Measurements from ENCODE around the gene NECAB2. TPM values are rescaled to one million over a fixed set of nuclear protein-coding genes. Genes with fewer than 3 reads are reported as not detected.

Gene NECAB2
- total RNA-seq, 4 donors from 2014 or later: 0.90 TPM; not detected in 3

- Histone ChIP-seq H3K9me3 (peaks cover 0 to 18% (median 0%) of the 10 kb centered on the region in 4 donors), H3K4me3 (no peak overlapping the region), H3K27ac (no peak overlapping the region), H3K27me3 (no peaks in the 10 kb centered on the region), H3K36me3 (no peaks in the 10 kb centered on the region), H3K4me1 (no peaks in the 10 kb centered on the region)
- 84 to 90% methylated on average over 10 to 17 of the region's 17 CpGs for WGBS, 2 donors
- TF ChIP-seq CTCF (IDR thresholded peaks at IDR 0.05): no peak
- no peak for TF ChIP-seq EP300 (IDR thresholded peaks at IDR 0.05)
- no peak for TF ChIP-seq POLR2A (IDR thresholded peaks at IDR 0.05)
- no peak for DNase-seq (ENCODE audit: low spot score in 2 of 2)
Measured at GRCh38 chr16:84031556-84031955, 63.5 kb downstream of the NECAB2 start.

GRCh38 chr16:84032458-84033178 lies 64.6 kb downstream of the NECAB2 start:
- Histone ChIP-seq H3K27me3 (no peaks in the 10 kb centered on the region), H3K36me3 (no peaks in the 10 kb centered on the region), H3K4me1 (no peaks in the 10 kb centered on the region), H3K27ac (no peak overlapping the region), H3K9me3 (peaks cover 0 to 24% (median 0%) of the 10 kb centered on the region in 4 donors), H3K4me3 (no peak overlapping the region)
- WGBS, 2 donors: 56 to 61% methylated on average over 15 of the region's 15 CpGs
- DNase-seq (ENCODE audit: low spot score in 2 of 2): no peak
- TF ChIP-seq POLR2A (IDR thresholded peaks at IDR 0.05) (no peak), EP300 (IDR thresholded peaks at IDR 0.05) (no peak), CTCF (IDR thresholded peaks at IDR 0.05) (no peak)

- Histone ChIP-seq H3K4me3 (no peak overlapping the region), H3K27ac (no peak overlapping the region), H3K36me3 (no peaks in the 10 kb centered on the region), H3K27me3 (no peaks in the 10 kb centered on the region), H3K4me1 (no peaks in the 10 kb centered on the region), H3K9me3 (peaks cover 0 to 24% (median 0%) of the 10 kb centered on the region in 4 donors)
- WGBS, 2 donors: 81 to 85% methylated on average over 25 of the region's 25 CpGs
- DNase-seq (ENCODE audit: low spot score in 2 of 2): no peak
- TF ChIP-seq POLR2A (IDR thresholded peaks at IDR 0.05) (no peak), CTCF (IDR thresholded peaks at IDR 0.05) (no peak), EP300 (IDR thresholded peaks at IDR 0.05) (no peak)
Measured at GRCh38 chr16:84033251-84034195, 65.5 kb downstream of the NECAB2 start.

GRCh38 chr16:84034516-84034915 lies 66.5 kb downstream of the NECAB2 start:
- Histone ChIP-seq H3K4me1 (no peaks in the 10 kb centered on the region), H3K27me3 (no peaks in the 10 kb centered on the region), H3K36me3 (no peaks in the 10 kb centered on the region), H3K27ac (no peak overlapping the region), H3K4me3 (no peak overlapping the region), H3K9me3 (peaks cover 0 to 24% (median 0%) of the 10 kb centered on the region in 4 donors)
- TF ChIP-seq POLR2A (IDR thresholded peaks at IDR 0.05) (no peak), CTCF (IDR thresholded peaks at IDR 0.05) (no peak), EP300 (IDR thresholded peaks at IDR 0.05) (no peak)
- no peak for DNase-seq (ENCODE audit: low spot score in 2 of 2)
- WGBS, 2 donors: 87 to 89% methylated on average over 12 of the region's 12 CpGs

- no peak overlapping the region for H3K27ac ChIP-seq
- WGBS, 2 donors: 51 to 72% methylated on average over 3 of the region's 3 CpGs
- no peaks in the 10 kb centered on the region for H3K36me3 ChIP-seq
- H3K4me1 ChIP-seq: peaks cover 0 to 6% (median 0%) of the 10 kb centered on the region in 4 donors
- peaks cover 0 to 5% of the 10 kb centered on the region in 2 donors for H3K27me3 ChIP-seq
- peaks cover 0 to 24% (median 0%) of the 10 kb centered on the region in 4 donors for H3K9me3 ChIP-seq
- DNase-seq (ENCODE audit: low spot score in 2 of 2): no peak
- no peak overlapping the region for H3K4me3 ChIP-seq
- TF ChIP-seq EP300 (IDR thresholded peaks at IDR 0.05) (no peak), CTCF (IDR thresholded peaks at IDR 0.05) (no peak), POLR2A (IDR thresholded peaks at IDR 0.05) (no peak)
Measured at GRCh38 chr16:84036131-84036530, 68.1 kb downstream of the NECAB2 start.

Measured in tibial nerve (tissue), 4 donors.